HG02840 (cell line): Measurements from ENCODE around the gene UBFD1.
"Not testable (repeated sequence)": the region's sequence is repeated elsewhere in the genome, so short reads cannot be mapped to it uniquely, and the experiment has no call there.

ENCODE experiments used
- ATAC-seq: cut with Tn5 transposase; IDR thresholded peaks from one replicate; pipeline ENCODE4 v1.9.1; 2021; ENCODE audit warnings: mild to moderate bottlenecking, moderate library complexity, moderate number of reproducible peaks; ENCODE audit not compliant: unreplicated experiment, low FRiP score

The UBFD1 gene, protein sequence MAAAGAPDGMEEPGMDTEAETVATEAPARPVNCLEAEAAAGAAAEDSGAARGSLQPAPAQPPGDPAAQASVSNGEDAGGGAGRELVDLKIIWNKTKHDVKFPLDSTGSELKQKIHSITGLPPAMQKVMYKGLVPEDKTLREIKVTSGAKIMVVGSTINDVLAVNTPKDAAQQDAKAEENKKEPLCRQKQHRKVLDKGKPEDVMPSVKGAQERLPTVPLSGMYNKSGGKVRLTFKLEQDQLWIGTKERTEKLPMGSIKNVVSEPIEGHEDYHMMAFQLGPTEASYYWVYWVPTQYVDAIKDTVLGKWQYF

DNA sequence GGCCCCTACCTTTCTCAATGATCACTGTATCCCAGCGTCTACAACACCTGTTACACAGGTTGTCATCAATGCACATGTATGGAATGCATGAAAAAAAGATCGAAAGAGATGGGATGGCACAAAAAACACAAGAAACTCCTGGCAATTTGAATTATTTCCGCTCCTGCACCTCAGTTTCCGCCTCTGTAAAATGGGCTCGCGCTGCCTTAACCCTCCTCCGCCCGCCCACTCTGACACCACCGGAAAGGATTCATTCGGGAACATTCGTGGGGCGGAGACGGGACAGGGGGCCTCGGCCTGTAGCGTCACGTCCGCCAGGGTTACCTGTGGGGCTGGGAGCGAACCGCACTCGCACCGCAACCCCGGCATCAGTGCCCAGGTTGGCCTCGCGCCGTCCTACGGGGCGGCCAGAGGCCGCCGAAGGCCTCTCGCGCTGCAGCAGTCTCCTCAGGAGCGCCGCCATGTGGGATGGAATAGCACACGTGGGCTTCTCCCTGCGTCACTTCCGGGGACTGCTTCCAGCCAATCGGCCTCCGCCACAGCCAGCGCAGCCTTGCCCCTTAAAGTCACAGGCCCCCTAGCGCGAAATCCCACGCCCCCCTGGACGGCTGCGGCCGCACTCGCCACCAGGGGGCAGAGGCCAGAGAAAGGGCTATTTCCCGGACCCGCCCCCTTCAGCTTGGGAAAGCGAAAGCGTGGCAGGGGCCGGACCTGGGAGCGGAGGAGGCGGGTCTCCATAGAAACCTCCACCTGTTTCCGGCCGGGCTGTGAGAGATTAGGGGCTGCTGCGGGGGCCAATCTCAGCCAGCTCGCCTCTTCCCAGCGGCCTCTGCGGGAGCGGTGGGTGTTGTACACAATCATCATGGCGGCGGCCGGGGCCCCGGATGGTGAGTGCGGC, at the start of gene UBFD1, which contains the start of gene EARS2:
TSS of gene UBFD1 (plus strand) at position 847 of the 898 bp plus-strand sequence. CDS start at position 863, 16 bp downstream.
TSS of gene EARS2 (minus strand) at position 470 of the 898 bp plus-strand sequence. CDS start at position 463, 7 bp downstream.
- peak; percentile 94 for ATAC-seq

DNA sequence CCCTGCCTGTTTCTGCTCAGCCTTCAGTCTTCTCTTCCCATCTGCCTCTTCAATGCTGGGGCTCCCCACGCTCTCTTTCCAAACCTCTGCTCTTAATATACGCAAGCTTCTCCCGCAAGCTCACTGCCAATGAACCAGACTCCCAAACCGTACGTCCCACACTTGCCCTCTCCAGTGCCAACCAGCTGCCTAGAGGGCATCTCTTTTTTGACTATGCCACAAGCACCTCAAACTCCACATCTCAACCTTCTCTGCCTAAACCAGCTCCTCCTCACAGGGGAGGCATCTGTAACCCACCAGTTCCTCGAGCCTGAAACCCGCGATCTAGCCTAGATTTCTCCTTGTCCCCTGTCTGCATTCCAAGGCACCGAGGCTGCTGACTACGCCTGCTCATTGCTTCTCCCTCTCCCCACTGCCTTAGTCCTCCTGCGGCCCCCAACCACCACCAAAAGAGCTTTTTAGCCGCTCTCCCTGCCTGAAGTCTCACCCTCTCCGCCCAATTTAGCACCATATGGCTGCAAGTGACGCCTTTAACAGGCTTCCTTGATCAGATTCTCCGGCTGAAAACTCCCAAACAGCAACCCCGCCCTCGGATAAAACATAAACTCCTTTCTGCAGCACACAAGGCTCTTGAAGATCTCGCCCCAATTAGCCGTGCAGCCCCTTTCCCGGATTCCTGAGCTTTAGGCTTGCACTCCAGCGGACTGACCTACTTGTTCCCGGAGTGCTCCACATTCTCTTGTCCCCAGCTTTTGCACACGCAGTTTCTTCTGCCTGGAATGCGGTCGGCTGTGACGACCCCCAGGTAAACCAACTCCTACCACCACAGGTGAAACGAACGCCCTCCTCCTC, 48.7 kb upstream of the UBFD1 start:
- no peak for ATAC-seq

DNA sequence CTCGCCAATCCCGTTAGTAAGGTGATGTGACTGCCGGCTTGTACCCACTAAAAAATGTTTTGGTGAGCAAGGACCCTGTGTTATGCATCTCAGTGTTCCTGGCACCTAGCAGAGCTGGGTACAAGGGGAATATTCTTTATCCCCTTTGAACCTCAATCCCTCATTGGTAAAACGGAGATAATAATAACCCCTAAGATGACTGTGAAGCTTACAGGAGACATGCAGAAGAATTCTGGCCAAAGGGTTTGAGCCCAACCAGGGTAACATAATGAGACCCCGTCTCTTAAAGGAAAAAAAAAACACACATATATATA, 48.1 kb upstream of the UBFD1 start:
- no peak for ATAC-seq

DNA sequence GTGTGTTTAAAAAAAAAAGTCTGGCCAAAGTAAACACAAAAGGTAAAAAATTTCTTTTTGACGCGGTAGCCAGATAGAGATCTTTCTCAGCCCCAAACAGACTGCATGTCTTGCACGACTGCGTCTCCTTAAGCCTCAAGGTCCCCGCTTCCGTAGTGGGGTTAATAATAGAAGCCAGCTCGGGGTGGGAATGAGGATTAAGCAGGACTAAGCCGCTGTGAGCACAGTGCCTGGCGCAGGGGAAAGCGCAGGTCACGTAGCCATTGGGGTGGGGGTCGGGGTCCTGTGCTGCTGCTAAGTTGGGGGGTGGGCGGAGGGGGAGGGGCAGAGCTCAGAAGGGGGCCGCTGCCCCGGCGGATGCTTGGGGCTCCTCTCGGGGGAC, 47.8 kb upstream of the UBFD1 start:
- ATAC-seq, result no peak

DNA sequence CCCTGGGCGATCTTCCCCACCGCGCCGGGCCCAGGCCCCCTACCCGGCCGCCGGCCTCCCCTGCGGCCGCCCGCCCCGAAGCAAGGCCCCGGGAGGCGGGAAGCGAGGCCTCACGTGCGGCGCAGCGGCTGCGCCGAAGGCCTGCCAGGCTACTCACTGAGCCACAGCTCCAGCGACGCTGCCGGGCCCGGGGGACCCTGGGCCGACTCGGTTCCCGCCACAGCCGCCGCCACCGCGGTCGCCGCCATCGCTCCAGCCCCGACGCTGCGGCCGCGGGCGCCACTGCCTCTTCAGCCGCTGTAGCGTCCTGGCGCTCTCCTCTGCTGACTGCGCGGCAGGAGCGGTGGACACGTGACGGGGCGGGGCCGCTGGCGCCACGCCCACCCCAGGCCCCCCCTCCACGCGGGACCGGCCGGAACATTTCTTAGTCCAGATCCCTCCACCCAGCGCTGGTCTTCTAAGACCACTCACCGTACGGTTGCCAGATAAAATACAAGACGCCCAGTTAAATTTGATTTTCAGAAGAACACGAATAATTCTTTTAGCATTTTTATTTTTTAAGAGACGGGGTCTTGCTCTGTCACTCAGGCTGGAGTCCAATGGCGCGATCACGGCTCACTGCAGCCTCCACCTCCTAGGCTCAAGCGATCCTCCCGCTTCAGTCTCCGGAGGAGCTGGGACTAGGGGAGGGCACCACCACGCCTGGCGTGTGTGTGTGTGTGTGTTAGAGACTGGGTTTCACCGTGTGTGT, 47.2 kb upstream of the UBFD1 start, which contains the start of gene GGA2:
TSS of gene GGA2 (minus strand) at position 331 of the 751 bp plus-strand sequence. CDS start at position 248, 83 bp downstream.
- ATAC-seq, result peak; percentile 81

DNA sequence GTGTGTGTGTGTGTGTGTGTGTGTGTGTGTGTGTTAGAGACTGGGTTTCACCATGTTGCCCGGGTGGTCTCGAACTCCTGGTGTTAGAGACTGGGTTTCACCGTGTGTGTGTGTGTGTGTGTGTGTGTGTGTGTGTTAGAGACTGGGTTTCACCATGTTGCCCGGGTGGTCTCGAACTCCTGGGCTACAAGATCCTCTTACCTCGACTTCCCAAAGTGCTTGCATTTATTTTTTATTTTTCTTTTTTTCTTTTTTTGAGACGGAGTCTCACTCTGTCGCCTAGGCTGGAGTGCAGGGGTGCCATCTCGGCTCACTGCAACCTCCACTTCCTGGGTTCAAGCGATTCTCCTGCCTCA, 46.6 kb upstream of the UBFD1 start:
- not testable (repeated sequence) for ATAC-seq

DNA sequence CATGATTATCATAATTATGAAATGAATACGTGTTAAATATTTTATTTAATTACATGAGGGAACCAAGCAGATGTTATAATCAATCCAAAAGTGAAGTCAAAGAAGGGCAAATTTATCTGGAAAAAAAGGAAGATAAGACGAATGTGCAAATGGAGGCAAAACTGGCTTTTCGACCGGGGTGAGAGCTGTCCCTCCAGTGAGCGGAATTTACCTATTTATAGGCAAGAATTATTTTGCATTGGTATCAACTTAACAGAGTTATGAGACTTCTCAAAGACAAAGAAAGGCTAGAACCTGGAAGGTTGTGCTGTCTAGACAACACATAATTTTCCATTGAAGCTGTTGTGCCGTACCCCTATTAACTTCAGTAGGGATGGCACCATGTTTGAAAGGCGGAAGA, 45.8 kb upstream of the UBFD1 start:
- ATAC-seq, result no peak

DNA sequence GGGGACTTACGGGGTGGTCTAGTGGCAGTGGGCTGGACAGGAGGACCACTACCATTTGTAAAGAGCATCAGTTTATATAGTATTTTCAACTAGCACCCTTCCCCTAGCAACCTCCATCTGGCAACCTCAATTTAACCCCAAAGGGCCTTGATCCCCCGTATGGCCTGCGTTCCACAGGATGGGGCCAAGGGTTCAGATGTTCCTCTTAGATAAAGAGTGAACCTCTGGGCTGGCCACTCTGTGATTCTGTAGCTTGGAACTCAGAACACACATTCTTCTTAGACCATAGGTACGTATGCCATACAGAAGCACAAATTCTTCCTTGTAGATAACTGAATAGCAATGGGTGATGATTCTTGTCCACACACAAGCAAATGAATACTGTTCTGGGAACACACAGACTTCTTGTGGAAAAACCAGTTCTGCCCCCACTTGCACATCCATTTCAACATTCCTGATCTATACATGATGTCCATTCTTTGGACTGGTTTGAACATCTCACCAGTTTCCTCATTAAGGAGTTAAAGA, 45.3 kb upstream of the UBFD1 start:
- ATAC-seq, result no peak

DNA sequence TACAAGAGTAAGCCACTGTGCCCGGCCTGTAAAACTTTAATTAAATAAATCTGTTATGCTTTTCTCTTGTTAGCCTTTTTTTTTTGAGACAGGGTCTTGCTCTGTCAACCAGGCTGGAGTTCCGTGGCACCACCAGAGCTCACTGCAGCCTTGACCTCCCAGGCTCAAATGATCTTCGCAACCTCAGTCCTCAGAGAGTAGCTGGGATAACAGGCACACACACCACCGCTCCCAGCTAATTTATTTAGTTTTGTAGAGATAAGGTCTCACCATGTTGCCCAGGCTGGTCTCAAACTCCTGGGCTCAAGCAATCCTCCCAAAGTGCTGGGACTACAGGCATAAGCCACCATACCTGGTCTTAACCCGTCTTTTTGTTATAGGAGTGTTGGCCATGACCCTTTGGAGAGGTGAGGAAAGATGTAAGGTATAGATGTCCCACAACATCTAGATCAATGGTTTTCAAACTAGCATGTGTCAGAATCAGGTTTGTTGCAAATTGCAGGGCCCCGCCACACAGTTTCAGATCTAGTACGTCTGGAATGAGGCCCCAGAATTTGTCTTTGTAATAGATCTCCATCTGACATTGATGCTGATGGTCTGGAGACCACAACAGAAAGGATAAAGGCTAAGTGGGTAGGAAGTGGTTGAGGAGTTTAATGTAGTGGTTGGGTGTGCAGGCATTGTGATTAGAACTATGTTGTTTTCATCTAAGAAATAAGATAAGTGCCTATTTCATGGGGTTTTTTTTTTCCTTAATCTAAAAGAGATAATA, 43.0 kb upstream of the UBFD1 start:
- ATAC-seq, result no peak

DNA sequence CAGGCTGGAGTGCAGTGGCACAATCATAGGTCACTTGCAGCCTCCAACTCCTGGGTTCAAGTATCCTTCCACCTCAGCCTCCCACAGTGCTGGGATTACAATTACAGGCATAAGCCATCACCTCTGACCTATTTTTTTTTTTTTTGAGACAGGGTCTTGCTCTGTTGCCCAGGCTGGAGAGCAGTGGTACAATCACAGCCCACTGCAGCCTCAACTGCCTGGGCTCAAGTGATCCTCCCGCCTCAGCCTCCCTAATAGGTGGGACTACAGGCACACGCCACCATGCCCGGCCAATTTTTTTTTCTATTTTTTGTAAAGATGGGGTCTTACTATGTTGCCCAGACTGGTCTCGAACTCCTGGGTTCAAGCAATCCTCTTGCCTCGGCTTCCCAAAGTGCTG, 41.6 kb upstream of the UBFD1 start:
- ATAC-seq, result no peak

DNA sequence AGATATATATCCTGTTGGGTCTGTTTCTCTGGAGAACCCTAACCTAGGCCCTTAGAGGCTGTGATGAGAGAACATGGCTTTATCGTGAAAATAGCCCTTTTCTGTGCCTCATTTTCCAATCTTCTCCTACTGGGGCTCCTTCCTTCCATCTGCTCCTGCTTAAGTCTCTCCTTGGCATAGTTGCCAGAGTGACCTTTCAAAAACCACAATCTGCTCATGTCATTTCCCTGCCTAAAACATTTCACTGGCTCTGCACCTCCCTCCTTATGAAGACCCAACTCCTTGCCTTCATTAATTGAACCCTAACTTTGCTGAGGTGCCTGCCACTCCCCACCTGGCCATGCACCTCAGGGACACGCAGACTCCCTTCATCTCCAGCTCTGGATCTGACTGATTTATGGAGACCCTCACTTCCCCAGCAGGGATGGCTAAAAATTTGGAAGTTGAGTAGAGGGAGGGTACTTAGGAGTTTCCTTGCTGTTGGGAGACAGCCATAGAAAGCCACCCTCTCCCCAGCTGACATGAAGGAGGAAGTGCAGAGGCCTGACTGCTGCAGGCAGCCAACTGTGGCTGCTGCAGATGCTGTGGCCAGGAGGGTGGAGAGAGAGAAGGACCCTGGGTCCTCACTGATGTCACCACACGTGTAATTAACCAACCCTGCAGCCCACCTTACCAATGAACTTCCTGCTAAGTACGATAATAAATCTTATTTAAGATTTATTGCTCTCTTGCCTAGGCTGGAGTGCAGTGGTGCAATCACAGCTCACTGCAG, 41.0 kb upstream of the UBFD1 start:
- ATAC-seq, result no peak

DNA sequence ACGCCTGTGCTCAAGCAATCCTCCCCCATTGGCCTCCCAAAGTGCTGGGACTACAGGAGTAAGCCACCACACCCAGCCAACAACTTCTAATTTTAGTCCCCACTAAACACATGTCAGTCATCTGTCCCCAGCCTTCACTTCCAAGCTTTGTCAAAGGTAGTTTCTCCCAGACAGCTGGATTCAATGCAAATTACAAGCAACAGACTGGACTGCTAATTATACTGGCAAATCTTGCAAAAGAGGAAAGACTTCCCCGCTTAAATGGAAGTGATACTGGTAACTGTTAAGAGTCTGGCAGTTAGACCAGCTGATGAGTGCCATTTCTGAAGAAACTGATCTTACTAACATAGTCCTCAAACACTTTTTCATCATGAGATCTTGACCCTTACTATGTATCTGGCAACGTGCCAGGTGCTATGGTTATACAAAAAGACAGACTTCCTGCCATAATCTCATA, 39.1 kb upstream of the UBFD1 start:
- no peak for ATAC-seq

DNA sequence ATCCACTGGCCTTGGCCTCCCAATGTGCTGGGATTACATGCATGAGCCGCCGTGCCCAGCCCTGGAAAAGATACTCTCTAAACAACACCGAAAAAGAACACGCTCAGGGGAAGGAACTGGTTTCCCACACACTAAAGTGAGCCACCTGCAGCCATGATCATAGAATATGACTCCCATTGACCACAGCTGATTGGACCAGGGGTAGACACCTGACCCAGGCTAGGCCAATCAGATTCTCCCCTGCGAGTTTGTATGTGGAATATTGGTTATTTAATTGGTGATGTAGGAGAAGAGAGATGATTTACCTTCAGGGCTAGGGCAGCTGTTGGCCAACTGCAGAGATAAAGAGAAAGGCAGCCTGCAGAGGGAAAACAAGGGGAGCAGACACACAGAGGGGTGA, 38.2 kb upstream of the UBFD1 start:
- ATAC-seq, result no peak

DNA sequence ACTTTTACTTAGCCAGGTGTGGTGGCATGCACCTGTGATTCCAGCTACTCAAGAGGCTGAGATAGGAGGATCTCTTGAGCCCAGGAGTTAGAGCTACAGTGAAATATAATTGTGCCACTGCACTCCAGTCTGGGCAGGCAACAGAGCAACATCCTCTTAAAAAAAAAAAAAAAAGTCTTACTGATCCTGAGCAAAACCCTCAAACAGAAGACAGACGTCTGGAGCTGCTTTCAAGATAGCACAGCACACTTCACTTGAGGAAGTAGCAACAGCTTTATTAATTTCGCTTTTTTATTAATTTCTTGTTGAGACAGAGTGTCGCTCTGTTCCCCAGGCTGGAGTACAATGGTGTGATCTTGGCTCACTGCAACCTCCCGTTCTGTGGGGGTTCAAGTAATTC, 37.0 kb upstream of the UBFD1 start:
- no peak for ATAC-seq

DNA sequence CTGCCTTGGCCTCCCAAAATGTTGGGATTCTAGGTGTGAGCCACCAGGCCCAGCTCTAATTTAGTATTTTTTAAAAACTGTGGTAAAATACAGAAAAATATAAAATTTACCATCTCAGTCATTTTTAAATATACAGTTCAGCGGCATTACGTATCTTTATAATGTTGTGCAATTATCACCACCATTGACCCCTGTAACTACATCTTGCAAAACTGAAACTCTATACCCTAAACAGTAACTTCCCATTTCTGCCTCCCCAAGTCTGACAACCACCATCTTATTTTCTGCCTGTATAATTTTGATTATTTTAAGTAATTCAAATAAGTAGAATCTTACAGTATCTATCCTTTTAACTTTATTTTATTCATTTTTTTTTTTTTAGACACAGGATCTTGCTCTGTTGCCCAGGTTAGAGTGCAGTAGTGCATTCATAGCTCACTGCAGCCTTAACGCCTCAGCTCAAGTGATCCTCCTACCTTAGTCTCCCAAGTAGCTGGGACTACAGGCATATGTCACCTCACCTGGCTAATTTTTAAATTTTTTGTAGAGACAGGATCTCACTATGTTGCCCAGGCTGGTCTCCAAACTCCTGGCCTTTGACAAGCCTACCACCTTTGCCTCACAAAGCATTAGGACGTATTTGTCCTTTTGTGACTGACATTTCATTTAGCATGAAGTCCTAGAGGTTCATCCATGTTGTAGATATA, 36.3 kb upstream of the UBFD1 start:
- no peak for ATAC-seq

DNA sequence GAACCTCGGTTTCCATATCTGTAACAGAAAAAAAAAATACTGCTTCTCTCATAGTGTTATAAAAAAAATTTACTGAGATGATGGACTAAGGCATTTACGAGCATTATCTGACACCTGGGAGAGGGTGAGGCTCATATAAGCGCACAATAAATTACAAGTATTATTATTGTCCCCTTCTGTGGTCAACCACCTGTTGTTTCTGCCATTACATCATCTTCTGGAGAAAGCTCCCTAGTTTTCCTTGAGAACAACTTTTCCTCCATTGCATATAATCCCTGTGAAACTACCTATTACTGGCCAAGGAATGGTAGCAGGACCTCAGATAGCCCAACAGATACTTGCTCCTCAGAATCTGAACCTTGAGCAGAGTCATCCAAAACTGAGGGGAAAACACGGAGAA, 35.6 kb upstream of the UBFD1 start:
- no peak for ATAC-seq

DNA sequence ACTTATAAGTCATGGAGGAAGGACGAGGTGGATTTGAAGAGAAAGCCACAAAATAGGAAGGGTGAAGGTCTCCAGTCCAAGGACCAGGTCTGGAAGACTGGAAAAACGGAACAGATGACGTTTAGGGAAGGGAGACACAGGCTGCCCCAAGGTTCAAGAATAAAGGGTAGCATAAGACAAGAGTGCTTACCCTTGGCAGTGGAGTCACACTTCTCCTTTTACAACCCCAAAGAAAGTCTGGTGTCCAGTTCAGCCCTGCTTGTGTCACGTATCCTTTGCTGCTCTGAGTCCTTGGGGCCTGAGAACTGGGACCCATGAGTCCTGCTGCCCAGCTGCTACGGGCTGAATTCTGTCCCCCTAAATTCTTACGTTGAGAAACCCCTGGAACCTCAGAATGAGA, 34.2 kb upstream of the UBFD1 start:
- no peak for ATAC-seq
